GM21367 (cell line): ENCODE results near the gene TMEM258.

Experiments
- ATAC-seq: cut with Tn5 transposase; IDR thresholded peaks from one replicate; pipeline ENCODE4 v1.9.1; 2021; ENCODE audit not compliant: unreplicated experiment

Gene TMEM258

DNA sequence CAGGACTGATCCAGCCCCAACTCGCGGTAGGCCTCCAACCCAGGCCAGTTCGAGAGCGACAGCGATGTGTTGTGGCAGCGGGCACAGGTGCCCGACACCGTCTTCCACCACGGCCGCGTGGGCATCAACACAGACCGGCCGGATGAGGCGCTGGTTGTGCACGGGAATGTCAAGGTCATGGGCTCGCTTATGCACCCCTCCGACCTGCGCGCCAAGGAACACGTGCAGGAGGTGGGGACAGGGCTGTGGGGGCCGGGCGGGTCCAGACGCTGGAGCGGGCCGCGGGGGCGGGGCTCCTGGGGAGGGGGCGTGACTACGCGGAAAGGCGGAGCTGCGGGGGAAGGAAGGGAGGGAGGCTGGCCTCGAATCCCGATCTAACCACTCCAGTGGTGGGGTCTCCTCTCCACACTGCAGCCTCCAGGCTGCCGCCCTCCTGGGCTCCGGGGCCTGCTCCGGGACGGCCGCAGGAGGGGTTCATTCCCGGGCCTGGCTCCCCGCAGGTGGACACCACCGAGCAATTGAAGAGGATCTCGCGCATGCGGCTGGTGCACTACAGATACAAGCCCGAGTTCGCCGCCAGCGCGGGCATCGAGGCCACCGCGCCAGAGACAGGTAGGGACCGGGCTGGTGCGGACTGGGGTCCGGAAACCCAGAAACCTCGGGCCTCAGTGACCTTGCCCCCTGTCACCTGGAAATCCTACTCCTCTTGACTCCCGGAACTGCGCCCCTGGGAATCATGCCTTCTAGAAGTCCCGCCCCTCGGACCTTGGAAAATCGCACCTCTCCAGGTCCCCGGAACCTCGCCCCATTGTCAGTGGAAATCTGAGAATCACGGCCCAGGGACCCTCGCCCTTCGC lies 14.9 kb downstream of the TMEM258 start:
- ATAC-seq: no peak

DNA sequence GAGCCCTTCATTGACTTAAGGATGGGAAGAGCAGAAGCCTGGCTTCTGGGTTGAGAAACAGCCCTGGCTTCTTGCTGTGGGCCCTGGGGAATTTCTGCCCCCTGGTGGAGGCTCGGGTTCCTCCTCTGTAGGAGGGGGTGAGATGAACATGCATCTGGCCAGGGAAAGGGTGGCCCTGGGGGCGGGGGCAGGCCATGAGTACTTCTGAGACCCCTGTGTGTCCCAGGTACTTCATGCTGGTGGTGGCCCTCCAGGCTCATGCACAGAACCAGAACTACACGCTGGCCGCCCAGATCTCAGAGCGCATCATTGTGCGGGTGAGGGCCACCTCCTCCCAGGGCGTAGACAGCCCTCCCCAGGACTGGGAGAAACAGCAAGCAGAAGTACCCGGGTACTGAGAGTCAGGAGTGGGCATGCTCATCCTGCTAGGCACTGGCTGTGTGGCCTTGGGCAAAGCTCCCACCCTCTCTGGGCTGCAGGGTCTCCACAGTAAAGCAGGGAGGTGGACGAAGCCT lies 15.8 kb downstream of the TMEM258 start:
- no peak for ATAC-seq

DNA sequence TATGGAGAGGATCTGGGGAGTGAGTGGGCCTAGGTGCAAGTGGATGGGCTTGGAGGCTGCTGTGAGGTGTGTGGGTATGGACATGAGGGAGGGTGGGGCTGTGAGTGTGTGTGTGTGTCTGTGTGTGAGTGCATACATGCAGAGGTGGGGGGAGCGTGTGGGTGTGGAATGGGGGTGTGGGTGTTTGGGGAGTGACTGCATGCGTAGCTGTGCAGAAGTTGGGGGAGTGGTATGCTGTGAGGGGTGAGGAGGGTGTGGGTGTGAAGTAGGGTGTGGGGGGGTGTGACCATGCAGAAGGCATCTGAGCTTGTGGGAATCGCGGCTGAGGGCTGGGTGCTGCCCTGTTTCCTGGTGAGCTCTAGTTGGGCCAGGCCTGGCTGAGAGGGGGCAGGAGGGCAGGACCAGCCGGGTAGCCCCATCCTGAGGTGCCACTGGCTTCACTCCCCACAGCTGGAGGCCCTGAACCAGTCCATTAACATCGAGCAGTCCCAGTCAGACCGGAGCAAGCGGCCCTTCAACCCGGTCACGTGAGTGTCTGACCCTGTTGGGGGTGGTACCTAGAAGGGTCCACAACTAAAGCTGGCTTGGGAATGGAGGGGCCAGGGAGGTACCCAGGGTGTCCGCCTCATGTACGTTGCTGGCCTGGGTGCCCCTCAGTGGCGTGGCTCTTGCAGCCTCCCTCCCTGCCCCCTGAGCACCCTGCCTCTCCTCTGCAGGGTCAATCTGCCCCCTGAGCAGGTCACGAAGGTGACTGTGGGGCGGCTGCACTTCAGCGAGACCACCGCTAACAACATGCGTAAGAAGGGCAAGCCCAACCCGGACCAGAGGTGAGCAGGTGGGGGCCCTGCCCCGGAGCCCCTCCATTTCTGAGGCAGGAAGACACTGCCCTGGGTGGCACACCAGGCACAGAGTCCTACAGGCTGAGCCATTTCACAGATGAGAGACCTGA lies 16.5 kb downstream of the TMEM258 start:
- ATAC-seq: no peak

DNA sequence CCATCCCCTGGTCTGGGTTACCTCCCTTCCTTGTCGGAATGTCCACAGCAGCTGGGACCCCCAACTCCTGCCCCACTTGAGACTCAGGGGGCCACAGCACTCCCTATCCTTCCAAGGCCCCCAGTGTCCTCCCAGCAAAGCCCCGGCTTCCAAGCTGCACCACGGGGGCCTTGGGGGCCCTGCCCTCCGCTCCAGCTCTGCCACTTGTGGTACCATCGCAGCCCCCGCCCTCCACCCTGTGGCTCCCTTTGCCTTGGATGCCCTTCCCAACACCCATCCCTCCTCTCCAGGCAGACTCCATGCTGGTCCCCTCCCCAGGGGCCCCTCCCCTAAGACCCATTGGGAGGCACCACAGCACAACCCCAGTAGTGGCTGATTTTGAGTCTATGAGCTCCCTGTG lies 17.3 kb downstream of the TMEM258 start:
- no peak for ATAC-seq

DNA sequence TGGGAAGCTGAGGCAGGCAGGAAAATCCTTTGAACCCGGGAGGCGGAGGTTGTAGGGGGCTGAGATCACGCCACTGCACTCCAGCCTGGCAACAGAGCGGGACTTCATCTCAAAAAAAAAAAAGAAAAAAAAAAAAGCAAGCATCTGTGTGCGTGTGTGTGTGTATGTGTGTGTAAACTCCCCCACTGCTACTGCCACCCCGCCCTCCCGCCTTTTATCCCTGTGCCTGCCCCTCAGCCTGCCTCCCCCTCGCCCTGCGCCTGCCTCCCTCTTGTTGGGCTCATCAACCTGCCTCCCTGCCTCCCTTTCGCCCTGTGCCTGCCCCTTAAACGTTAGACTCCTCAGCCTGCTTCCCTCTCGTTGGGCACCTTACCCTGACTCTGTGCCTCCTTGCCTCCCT lies 18.0 kb downstream of the TMEM258 start:
- ATAC-seq: no peak

DNA sequence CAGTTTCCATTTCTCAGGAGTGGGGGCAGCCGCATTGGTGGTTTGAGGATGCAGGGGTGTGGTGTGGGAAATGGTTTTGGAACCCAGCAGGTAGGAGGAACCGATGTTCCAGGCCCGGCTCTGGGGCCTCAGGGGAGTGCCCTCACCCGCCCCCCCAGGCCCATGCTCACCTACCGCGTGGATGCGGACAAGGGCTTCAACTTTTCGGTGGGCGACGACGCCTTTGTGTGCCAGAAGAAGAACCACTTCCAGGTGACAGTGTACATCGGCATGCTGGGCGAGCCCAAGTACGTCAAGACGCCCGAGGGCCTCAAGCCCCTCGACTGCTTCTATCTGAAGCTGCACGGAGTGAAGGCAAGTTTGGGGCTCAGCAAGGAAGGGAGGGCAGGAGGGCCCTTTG lies 18.6 kb downstream of the TMEM258 start:
- ATAC-seq: no peak

DNA sequence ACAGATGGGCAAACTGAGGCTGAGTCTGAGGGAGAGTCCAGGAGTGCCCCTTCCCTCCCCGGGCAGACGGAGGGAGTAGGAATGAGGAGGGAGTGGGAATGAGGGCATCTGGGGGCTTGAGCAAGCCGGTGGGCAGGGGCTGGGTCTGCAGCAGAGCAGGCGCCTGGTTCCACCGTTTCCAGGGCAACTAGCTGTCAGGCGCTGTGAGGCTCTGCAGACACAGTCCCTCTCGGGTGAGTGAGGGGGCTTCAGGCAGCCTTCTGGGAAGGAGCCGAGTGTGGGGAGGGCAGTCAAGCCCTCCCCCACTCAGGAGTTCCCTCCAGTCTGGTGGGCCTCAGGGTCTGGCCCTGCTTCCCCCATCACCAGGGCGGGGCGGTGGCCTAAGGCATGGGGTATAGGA lies 19.0 kb downstream of the TMEM258 start:
- no peak for ATAC-seq

DNA sequence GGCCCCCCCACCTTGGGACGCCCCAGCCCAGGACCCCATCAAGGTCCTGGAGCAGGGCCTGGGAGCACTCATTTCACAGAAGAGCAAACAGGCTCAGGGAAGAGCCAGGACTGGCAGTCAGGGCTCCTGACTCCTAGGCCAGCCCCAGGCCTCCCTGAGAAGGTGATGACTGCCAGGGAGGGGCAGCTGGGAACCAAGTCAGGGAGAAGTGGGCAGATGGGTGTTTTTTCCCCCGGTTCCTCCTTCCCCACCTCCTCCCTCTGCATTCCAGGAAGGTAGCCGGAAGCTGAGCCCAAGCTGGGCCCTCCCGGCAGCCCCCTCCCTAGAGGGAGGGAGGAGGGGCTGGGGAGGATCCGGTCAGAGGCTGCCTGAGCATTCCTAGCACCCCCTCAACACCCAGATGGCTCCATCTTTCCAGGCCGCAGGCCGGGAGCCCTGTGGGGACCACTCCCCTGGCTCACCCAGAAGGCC lies 20.4 kb downstream of the TMEM258 start:
- ATAC-seq: no peak

DNA sequence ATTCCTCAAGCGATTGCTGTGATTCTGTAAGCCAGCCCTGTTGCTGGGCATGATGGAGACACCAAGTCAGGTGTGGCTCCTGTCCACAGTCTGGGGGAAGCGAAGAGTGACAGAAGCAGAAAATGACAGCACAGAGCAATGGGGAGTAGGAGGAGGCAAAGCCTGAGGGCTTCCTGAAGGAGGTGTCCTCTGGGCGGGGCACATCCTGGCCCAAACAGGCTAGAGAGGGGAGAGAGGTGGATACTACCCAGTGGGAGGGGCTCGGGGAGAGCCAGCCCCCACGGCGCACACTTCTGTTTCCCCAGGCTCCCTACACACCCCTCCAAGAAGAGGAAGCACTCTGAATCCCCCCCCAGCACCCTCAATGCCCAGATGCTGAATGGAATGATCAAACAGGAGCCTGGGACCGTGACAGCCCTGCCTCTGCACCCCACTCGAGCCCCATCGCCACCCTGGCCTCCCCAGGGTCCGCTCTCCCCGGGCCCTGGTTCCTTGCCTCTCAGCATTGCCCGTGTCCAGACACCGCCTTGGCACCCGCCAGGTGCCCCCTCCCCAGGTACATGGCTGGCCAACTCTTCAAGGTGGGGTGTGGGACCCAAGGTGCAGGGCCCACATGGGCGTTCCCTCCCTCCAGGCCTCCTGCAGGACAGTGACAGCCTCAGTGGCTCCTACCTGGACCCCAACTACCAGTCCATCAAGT lies 21.1 kb downstream of the TMEM258 start:
- no peak for ATAC-seq

DNA sequence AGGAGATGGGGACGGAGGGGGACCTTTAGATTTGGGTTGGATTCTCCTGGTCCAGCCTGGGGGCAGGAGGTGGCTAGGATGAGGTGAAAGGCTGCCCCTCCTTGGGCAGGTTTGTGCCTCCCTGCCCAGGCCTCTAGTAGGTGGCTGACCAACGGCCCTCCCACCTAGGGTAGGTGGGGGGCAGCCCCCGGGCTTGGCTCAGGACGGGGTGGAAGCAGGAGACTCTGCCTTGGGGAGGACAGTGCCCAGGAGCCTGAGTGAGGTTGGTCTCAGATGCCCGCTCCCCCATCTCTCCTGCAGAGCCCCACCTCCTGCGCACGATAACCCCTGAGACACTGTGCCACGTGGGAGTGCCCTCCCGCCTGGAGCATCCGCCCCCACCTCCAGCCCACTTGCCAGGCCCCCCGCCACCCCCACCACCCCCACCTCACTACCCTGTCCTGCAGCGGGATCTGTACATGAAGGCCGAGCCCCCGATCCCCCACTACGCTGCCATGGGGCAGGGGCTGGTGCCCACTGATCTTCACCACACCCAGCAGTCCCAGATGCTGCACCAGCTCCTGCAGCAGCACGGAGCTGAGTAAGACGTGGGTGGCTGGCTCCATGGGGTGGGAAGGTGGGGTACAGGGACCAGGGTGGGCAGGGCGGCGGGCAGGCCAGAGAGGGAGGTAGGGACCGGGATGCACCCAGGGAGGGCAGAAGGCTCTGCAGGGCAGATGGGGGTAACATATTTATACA lies 22.3 kb downstream of the TMEM258 start:
- no peak for ATAC-seq

DNA sequence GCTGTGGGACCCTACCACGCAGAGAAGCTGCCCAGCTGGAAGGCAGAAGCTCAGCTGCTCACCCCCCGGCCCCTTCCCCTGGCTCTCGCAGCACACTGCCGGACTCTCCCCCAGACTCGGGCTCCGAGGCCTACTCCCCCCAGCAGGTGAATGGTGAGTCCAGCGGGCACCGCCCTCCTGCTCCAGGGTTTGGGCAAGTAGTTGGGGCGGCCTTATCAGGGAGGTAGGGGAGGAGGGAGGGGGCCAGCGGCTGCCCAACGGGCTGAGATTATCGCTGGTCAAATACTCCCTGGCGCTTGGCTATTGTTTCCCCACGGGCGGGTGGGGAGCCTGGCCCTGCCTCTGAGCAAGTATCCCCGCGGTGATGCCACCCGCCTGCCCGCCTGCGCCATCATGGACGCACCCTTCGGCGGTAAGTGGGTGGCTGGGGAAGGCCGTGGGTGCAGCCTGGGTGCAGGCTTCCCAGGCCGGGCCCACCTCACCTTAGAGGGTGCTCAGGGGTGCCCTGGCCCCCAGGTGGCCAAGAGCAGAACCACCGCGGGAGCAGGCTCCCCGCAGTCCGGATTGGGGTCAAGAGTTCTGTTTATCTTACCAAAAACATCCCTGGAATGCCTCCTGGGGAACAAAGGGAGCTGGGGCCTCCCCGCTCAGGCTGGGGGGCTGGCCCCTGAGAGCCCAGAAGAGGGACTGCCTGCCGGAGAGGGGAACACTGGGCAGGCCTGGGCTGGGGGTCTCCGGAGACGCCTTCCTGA lies 23.1 kb downstream of the TMEM258 start:
- no peak for ATAC-seq

DNA sequence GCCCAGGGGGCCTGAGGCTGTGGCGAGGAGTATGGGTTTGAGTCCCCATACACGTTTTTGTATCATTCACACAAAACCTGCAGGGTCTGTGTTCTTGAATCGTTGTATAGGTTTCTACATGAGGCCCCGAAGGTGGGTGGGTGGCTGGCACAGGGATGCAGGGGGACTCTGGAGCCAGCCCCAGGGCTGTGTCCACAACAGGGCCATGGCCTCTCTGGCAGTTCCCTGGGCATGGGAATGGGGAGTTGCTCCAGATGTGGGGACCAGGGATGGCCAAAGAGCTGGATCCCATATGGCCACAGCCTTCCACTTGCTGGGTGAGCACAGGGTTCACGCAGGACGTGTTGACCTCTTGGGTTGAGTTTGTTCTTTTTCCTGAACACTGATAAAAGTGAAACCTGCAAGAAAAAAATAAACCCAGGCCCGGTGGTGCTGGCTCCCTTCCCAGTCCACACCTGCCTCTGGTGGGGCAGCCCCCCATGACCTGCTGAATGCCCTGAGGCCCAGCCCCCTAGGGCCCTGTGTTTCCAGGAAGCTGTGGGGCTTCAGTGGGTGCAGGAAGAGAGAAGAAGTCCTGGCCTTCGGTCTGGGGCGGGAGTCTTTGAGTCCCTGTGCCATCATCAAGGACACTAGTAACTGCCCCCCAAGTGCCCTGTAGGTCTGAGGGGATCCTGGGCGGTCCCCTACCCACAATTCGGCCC lies 23.9 kb downstream of the TMEM258 start:
- ATAC-seq: no peak

DNA sequence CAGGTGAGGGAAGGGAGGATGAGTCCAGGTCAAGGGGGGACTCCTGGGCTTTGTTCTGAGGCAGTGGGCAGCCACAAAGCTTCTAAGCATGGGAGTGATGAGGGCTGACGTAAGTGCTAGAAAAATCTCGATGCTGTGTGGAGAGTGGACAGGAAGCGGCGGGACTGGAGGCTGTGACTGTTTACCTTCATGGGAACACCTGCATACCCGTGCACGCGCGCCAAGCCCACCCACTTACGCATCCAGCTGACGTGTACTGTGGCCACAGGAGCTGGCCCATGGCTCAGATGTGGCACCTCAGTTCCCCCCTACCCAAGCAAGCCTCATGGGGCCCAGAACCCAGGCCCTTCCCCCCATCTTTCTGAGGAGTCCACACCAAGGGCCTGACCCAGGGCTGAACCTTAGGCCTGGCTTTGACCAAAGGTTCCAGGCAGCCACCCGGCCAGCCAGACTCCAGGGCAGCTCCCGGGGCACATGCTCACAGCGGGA lies 26.0 kb downstream of the TMEM258 start:
- no peak for ATAC-seq

DNA sequence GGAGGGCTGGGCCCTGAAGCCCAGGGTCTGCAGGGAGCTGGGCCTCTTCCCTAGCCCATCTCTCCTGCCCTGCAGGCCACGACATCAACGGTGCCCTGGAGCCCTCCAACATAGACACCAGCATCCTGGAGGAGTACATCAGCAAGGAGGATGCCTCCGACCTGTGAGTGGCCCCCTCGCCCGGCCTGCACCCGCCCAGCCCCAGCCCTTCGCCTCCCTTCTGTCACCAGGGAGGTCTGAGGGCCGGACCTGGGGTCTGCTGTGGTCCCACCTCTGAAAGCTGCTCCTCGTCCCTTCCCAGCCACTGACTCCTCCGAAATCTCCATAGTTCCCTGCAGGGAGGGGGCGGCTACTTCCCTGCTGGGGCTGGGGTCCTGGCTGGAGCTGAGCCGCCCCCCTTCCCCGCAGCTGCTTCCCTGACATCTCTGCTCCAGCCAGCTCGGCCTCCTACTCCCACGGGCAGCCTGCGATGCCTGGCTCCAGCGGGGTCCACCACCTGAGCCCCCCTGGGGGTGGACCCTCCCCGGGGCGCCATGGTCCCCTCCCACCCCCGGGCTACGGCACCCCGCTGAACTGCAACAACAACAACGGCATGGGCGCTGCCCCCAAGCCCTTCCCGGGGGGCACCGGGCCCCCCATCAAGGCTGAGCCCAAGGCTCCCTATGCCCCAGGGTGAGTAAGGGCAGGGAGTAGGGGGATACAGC lies 26.7 kb downstream of the TMEM258 start:
- ATAC-seq: no peak

DNA sequence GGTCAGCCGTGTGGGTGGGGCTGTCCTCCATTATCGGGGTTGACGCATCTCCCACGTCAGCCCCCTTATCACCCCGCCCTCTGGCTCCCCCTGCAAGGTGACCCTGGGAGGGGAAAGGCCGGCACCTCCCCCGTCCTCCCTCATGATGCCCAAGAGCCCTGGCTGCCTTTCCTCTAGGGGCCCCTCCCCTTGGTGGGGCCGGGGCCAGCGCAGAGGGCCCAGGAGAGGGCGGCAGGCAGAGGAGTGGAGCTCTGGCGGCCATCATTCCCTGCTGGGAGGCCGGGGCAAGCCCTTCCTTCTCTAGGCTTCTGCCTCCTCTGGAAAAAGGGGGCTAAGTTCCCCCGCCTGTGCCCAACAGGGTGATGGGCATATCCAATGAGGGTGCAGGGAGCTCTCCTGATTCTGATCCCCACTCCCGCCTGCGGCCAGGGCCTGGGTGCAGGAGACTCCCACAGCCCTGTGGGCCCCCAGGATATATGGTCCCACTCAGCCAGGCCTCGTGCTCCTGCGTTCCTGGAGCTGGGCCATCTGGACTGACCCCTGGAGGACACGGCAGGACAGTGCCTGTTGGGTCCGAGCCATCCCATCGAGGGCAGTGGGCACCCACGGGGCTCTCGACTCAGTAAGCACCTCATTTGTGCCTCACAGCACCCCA lies 27.7 kb downstream of the TMEM258 start:
- ATAC-seq: no peak

DNA sequence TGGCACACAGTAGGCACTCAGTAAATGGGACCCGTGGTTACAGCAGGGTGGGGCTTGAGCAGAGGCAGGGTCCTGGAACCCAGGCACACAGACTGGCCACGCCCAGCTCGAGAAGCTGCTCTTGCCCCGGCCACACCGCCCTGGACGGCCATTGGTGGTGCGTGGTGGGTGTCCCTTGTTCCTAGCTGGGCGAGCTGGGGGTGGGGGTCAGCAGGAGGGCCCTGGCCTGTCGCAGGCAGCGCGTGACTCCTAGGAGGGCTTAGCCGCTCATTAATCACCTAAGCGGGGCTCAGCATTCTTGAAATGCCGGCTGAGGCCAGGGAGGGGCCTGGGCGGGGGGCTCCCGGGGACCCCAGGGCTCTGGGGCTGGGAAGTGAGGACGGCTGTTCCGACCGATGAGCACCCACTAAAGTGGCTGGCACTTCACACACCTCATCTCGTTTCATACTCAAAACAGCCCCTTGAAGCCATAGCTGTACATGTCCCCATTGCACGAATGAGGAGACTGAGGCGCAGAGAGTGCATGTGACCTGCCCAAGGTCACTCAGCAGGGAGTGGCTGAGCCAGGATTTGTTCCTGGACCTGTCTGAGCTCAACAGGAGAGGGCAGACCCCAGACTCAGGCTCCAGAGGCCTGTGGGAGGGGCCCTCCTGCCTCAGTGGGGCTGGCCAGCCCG lies 28.3 kb downstream of the TMEM258 start:
- no peak for ATAC-seq

DNA sequence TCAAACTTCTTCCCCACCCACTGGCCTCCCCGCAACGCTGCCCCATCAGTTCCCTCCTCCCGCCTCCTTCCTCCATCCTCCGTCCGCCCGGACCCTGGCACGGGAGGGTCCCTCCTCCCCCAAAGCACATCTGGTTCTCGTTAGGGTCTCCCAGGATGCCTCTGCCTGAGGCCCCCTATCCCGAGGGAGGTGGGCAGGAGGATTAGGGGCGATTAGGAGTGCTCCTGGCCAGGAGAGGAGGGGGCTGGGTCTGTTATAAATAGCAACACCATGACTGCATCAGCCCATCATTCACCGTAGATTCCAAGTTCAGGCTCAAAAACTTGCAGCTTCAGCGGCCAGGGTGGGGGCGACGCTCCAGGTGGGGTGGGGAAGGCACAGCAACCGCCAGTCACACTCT lies 29.6 kb downstream of the TMEM258 start:
- ATAC-seq: no peak
